NCI-H510A (cell line): ENCODE data around the gene LRP1B.
"Not testable (repeated sequence)": the region's sequence is repeated elsewhere in the genome, so short reads cannot be mapped to it uniquely, and the experiment has no call there.

Experiments used
- DNase-seq: peaks from one replicate; lab custom pipeline; 2025; lab: John Stamatoyannopoulos, UW

Gene LRP1B

GRCh38 chr2:140427033-140427432, 1703.8 kb downstream of the LRP1B start:
- DNase-seq: not testable (repeated sequence)

GRCh38 chr2:140424471-140424870, 1706.3 kb downstream of the LRP1B start:
- no peak for DNase-seq

GRCh38 chr2:140422759-140423158, 1708.1 kb downstream of the LRP1B start:
- no peak for DNase-seq

- DNase-seq: no peak
These were observed 1713.3 kb downstream of the LRP1B start for GRCh38 chr2:140417504-140417903.

GRCh38 chr2:140416577-140416976, 1714.2 kb downstream of the LRP1B start:
- no peak for DNase-seq

- DNase-seq: not testable (repeated sequence)
These were observed 1715.8 kb downstream of the LRP1B start for GRCh38 chr2:140415035-140415434.

GRCh38 chr2:140410695-140411094, 1720.1 kb downstream of the LRP1B start:
- DNase-seq: no peak

GRCh38 chr2:140401056-140401455, 1729.8 kb downstream of the LRP1B start:
- no peak for DNase-seq

- no peak for DNase-seq
These were observed 1738.0 kb downstream of the LRP1B start for GRCh38 chr2:140392824-140393223.

- DNase-seq: no peak
These were observed 1745.9 kb downstream of the LRP1B start for GRCh38 chr2:140384946-140385345.

- no peak for DNase-seq
These were observed 1747.0 kb downstream of the LRP1B start for GRCh38 chr2:140383781-140384180.

GRCh38 chr2:140376686-140377085, 1754.1 kb downstream of the LRP1B start:
- DNase-seq: no peak

- no peak for DNase-seq
These were observed 1767.7 kb downstream of the LRP1B start for GRCh38 chr2:140363131-140363530.

- no peak for DNase-seq
These were observed 1768.5 kb downstream of the LRP1B start for GRCh38 chr2:140362361-140362760.

GRCh38 chr2:140359056-140359771, 1771.6 kb downstream of the LRP1B start:
- DNase-seq: no peak

- DNase-seq: no peak
These were observed 1774.1 kb downstream of the LRP1B start for GRCh38 chr2:140356697-140357096.

GRCh38 chr2:140355511-140356090, 1775.2 kb downstream of the LRP1B start:
- no peak for DNase-seq

- no peak for DNase-seq
These were observed 1776.3 kb downstream of the LRP1B start for GRCh38 chr2:140354544-140354943.

- no peak for DNase-seq
These were observed 1777.3 kb downstream of the LRP1B start for GRCh38 chr2:140353541-140353940.

- no peak for DNase-seq
These were observed 1779.1 kb downstream of the LRP1B start for GRCh38 chr2:140351692-140352091.

GRCh38 chr2:140349695-140350094, 1781.1 kb downstream of the LRP1B start:
- no peak for DNase-seq

GRCh38 chr2:140348826-140349225, 1782.0 kb downstream of the LRP1B start:
- DNase-seq: no peak

GRCh38 chr2:140344838-140345237, 1786.0 kb downstream of the LRP1B start:
- no peak for DNase-seq

GRCh38 chr2:140344266-140344665, 1786.5 kb downstream of the LRP1B start:
- DNase-seq: not testable (repeated sequence)
